GM12872 (cell line): ENCODE results near the gene FHIT.

Experiments
- CTCF ChIP-seq: IDR thresholded peaks from 3 replicates; pipeline ENCODE4 v1.5.1; 2011; ENCODE audit warnings: low read depth, mild to moderate bottlenecking, low read length, moderate library complexity; ENCODE audit not compliant: insufficient read depth

Gene FHIT

GRCh38 chr3:61032991-61033390, 218.3 kb downstream of the FHIT start:
- TF ChIP-seq CTCF: no peak

GRCh38 chr3:61031503-61031902, 219.7 kb downstream of the FHIT start:
- no peak for TF ChIP-seq CTCF

- TF ChIP-seq CTCF: no peak
These were observed 220.7 kb downstream of the FHIT start for GRCh38 chr3:61030469-61031035.

GRCh38 chr3:61029194-61029593, 222.1 kb downstream of the FHIT start:
- TF ChIP-seq CTCF: no peak

- TF ChIP-seq CTCF: no peak
These were observed 232.4 kb downstream of the FHIT start for GRCh38 chr3:61018807-61019206.

- TF ChIP-seq CTCF: no peak
These were observed 235.4 kb downstream of the FHIT start for GRCh38 chr3:61015859-61016258.

- no peak for TF ChIP-seq CTCF
These were observed 235.8 kb downstream of the FHIT start for GRCh38 chr3:61015408-61015807.

- no peak for TF ChIP-seq CTCF
These were observed 242.3 kb downstream of the FHIT start for GRCh38 chr3:61008998-61009380.
